SK-N-SH (cell line): ENCODE data around the gene CYB5D1.

Experiments
- CHD2 ChIP-seq: fragments of 150-350 bp; IDR thresholded peaks from 2 replicates; pipeline ENCODE4 v1.6.1; 2018; ENCODE audit warnings: low read length; ENCODE audit not compliant: partially characterized antibody
- CTCF ChIP-seq: fragments of 200-600 bp; sonication (generic); IDR thresholded peaks from 2 replicates; pipeline ENCODE4 v1.6.1; 2017; ENCODE audit warnings: antibody characterized with exemption, mild to moderate bottlenecking, moderate library complexity
- EZH2phosphoT487 ChIP-seq: fragments of 200-600 bp; sonication (generic); IDR thresholded peaks from 2 replicates; pipeline ENCODE4 v1.6.1; 2017; ENCODE audit warnings: low read depth, mixed run types, mild to moderate bottlenecking, antibody characterized with exemption, moderate library complexity, borderline replicate concordance
- FOXJ3 ChIP-seq: sonication (generic); formaldehyde crosslinking; IDR thresholded peaks from 2 replicates; pipeline ENCODE4 v1.5.1; 2020; ENCODE audit warnings: mild to moderate bottlenecking, missing genetic modification reagents
- GABPA ChIP-seq: IDR thresholded peaks from 2 replicates; pipeline ENCODE4 v1.4.0; 2012; ENCODE audit warnings: low read depth, mild to moderate bottlenecking
- MAX ChIP-seq: IDR thresholded peaks from 2 replicates; pipeline ENCODE4 v1.4.0; 2012; ENCODE audit warnings: low read depth
- REST ChIP-seq: IDR thresholded peaks from 2 replicates; pipeline ENCODE4 v1.6.1; 2012; ENCODE audit warnings: mild to moderate bottlenecking, low read depth, low read length, moderate library complexity

GRCh38 chr17:7840875-7841274, 16.9 kb upstream of the CYB5D1 start:
- TF ChIP-seq CTCF (no peak), CHD2 (no peak), EZH2phosphoT487 (no peak), MAX (no peak), REST (no peak), GABPA (no peak), FOXJ3 (no peak)
